ENCODE data around the gene PTP4A2. TPM values are rescaled to one million over a fixed set of nuclear protein-coding genes. Genes with fewer than 3 reads are reported as not detected.

The PTP4A2 gene
- total RNA-seq (100 to 1,000 TPM in 3 of 5 donors, 10 to 100 TPM in 2; 81.7 to 330 (median 218) TPM), polyA plus RNA-seq (100 to 1,000 TPM in 2 of 3 donors, 10 to 100 TPM in 1; 78.6 to 182 (median 153) TPM)
- long read RNA-seq, donor 1, transcript PTP4A2-218 (5 exons, 3,353 nt), result major isoform, 69 of 117 reads
- long read RNA-seq, donor 1, transcript PTP4A2-201 (4 exons, 1,032 nt), result minor isoform, 9 of 117 reads
- long read RNA-seq, donor 1, transcript PTP4A2-221 (6 exons, 3,921 nt), result minor isoform, 12 of 117 reads
- long read RNA-seq, donor 1, partial matches to known transcripts, result 24 of 117 reads
- long read RNA-seq, donor 1, other reads (novel, unspliced or antisense), result 0 of 117 reads
- long read RNA-seq, donor 2, transcript PTP4A2-218 (5 exons, 3,353 nt), result major isoform, 40 of 80 reads
- long read RNA-seq, donor 2, transcript PTP4A2-221 (6 exons, 3,921 nt), result minor isoform, 19 of 80 reads
- long read RNA-seq, donor 2, transcript PTP4A2-201 (4 exons, 1,032 nt), result minor isoform, 5 of 80 reads
- long read RNA-seq, donor 2, partial matches to known transcripts, result 13 of 80 reads
- long read RNA-seq, donor 2, other reads (novel, unspliced or antisense), result 0 of 80 reads
- long read RNA-seq, donor 3, transcript PTP4A2-218 (5 exons, 3,353 nt), result major isoform, 40 of 77 reads
- long read RNA-seq, donor 3, transcript PTP4A2-221 (6 exons, 3,921 nt), result minor isoform, 12 of 77 reads
- long read RNA-seq, donor 3, partial matches to known transcripts, result 19 of 77 reads
- long read RNA-seq, donor 3, other reads (novel, unspliced or antisense), result 0 of 77 reads
- long read RNA-seq, donor 4, partial matches to known transcripts, result 0 of 3 reads
- long read RNA-seq, donor 4, other reads (novel, unspliced or antisense), result 0 of 3 reads
- long read RNA-seq, donor 5, transcript PTP4A2-221 (6 exons, 3,921 nt), result minor isoform, 16 of 52 reads
- long read RNA-seq, donor 5, transcript PTP4A2-218 (5 exons, 3,353 nt), result major isoform, 23 of 52 reads
- long read RNA-seq, donor 5, partial matches to known transcripts, result 10 of 52 reads
- long read RNA-seq, donor 5, other reads (novel, unspliced or antisense), result 0 of 52 reads
- long read RNA-seq, donor 6, result 0 reads
- long read RNA-seq, donor 7, transcript PTP4A2-218 (5 exons, 3,353 nt), result major isoform, 42 of 101 reads
- long read RNA-seq, donor 7, transcript PTP4A2-205 (2 exons, 651 nt), result minor isoform, 5 of 101 reads
- long read RNA-seq, donor 7, transcript PTP4A2-221 (6 exons, 3,921 nt), result minor isoform, 33 of 101 reads
- long read RNA-seq, donor 7, partial matches to known transcripts, result 17 of 101 reads
- long read RNA-seq, donor 7, other reads (novel, unspliced or antisense), result 0 of 101 reads
- long read RNA-seq, donor 8, transcript PTP4A2-218 (5 exons, 3,353 nt), result major isoform, 44 of 86 reads
- long read RNA-seq, donor 8, transcript PTP4A2-221 (6 exons, 3,921 nt), result minor isoform, 10 of 86 reads
- long read RNA-seq, donor 8, partial matches to known transcripts, result 26 of 86 reads
- long read RNA-seq, donor 8, other reads (novel, unspliced or antisense), result 0 of 86 reads
- long read RNA-seq, donor 9, transcript PTP4A2-218 (5 exons, 3,353 nt), result major isoform, 22 of 119 reads
- long read RNA-seq, donor 9, transcript PTP4A2-206 (2 exons, 1,551 nt), result minor isoform, 7 of 119 reads
- long read RNA-seq, donor 9, transcript PTP4A2-221 (6 exons, 3,921 nt), result minor isoform, 14 of 119 reads
- long read RNA-seq, donor 9, partial matches to known transcripts, result 73 of 119 reads
- long read RNA-seq, donor 9, other reads (novel, unspliced or antisense), result 0 of 119 reads
- long read RNA-seq, donor 10, transcript PTP4A2-218 (5 exons, 3,353 nt), result major isoform, 27 of 44 reads
- long read RNA-seq, donor 10, transcript PTP4A2-221 (6 exons, 3,921 nt), result minor isoform, 6 of 44 reads
- long read RNA-seq, donor 10, partial matches to known transcripts, result 7 of 44 reads
- long read RNA-seq, donor 10, other reads (novel, unspliced or antisense), result 0 of 44 reads

- Histone ChIP-seq H3K27me3 (no peaks in the 10 kb centered on the region), H3K4me3 (peak within 1 kb of the TSS; percentile 69 to 88 (median 76)), H3K9me3 (no peaks in the 10 kb centered on the region), H3K4me1 (peaks cover 52 to 78% (median 69%) of the 10 kb centered on the region in 4 donors), H3K36me3 (no peaks in the 10 kb centered on the region), H3K27ac (peak within 1 kb of the TSS; percentile 93 to 99 (median 98))
- 0 to 1% (median 1%) methylated on average over 19 to 72 of the region's 82 CpGs for WGBS, 5 donors
- intact Hi-C loops (cut with DNase I; ENCODE audit: low total_unique reads), result no loop called here
- DNase-seq, result peak; percentile 95 to 97
- TF ChIP-seq POLR2A (IDR thresholded peaks at IDR 0.05) (no peak), EP300 (IDR thresholded peaks at IDR 0.05) (no peak), POLR2AphosphoS5 (IDR thresholded peaks at IDR 0.05) (peak; percentile 44 to 95 (median 91)), CTCF (IDR thresholded peaks at IDR 0.05) (peak in 3 of 7 experiments; percentile 32 to 86 (median 40))
Observed at GRCh38 chr1:31938184-31938975, at the start of gene PTP4A2. Gene PTP4A2 (minus strand): TSS chr1:31938368. CDS start chr1:31919065, 19,303 bp downstream.

GRCh38 chr1:31987135-31987619, 49.0 kb upstream of the PTP4A2 start:
- no peak for TF ChIP-seq POLR2A (IDR thresholded peaks at IDR 0.05)
- Histone ChIP-seq H3K9me3 (no peaks in the 10 kb centered on the region), H3K36me3 (no peaks in the 10 kb centered on the region), H3K27me3 (no peaks in the 10 kb centered on the region), H3K4me3 (no peak overlapping the region), H3K4me1 (peaks cover 0 to 11% (median 9%) of the 10 kb centered on the region in 4 donors), H3K27ac (no peak overlapping the region)
- WGBS, 5 donors, result 66 to 85% (median 77%) methylated on average over 8 to 9 of the region's 9 CpGs
- intact Hi-C loops (cut with DNase I; ENCODE audit: low total_unique reads), result no loop called here
- DNase-seq, result no peak

GRCh38 chr1:31985430-31985829, 47.3 kb upstream of the PTP4A2 start:
- H3K4me1 ChIP-seq, result peaks cover 0 to 11% (median 9%) of the 10 kb centered on the region in 4 donors
- no peak overlapping the region for H3K4me3 ChIP-seq
- H3K27me3 ChIP-seq, result no peaks in the 10 kb centered on the region
- TF ChIP-seq CTCF (IDR thresholded peaks at IDR 0.05), result no peak
- TF ChIP-seq EP300 (IDR thresholded peaks at IDR 0.05), result no peak
- no peak for TF ChIP-seq POLR2AphosphoS5 (IDR thresholded peaks at IDR 0.05)
- no peak for TF ChIP-seq POLR2A (IDR thresholded peaks at IDR 0.05)
- peak in 1 of 2 donors; percentile 55 for DNase-seq
- no peaks in the 10 kb centered on the region for H3K36me3 ChIP-seq
- intact Hi-C loops (cut with DNase I; ENCODE audit: low total_unique reads), result no loop called here
- 9 to 21% (median 17%) methylated on average over 4 of the region's 4 CpGs for WGBS, 5 donors
- H3K9me3 ChIP-seq, result no peaks in the 10 kb centered on the region
- peak overlapping the region in 4 of 5 donors; percentile 17 to 41 (median 24) for H3K27ac ChIP-seq
